Measurements from ENCODE around the gene RNF25. TPM values are rescaled to one million over a fixed set of nuclear protein-coding genes. Genes with fewer than 3 reads are reported as not detected.
A peak's percentile ranks its signal among the peaks of the same experiment; 100 is the strongest.

The RNF25 gene
- total RNA-seq, 1 experiment from 2014 or later = 45.5 TPM

DNA sequence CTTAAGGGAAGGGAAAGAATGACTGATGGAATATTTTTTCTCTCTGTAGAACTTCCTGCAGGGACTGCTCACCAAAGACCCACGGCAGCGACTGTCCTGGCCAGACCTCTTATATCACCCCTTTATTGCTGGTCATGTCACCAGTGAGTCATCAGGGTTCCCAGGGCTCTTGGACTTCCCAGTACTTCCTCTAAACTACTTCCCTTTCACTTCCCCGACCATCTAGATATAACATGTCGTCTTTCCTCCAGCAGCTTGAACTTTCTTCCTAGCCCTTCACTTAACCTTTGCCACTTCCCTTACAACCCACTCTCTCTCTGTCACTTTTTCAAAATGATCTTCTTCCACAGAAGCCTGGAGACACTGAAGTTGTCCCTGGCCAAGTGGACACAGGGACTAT, 7.3 kb upstream of the RNF25 start:
- DNase-seq (ENCODE audit: low read depth) = peak; percentile 11

GRCh38 chr2:218671097-218671653, 627 bp downstream of the RNF25 start:
- DNase-seq (ENCODE audit: low read depth) = peak; percentile 50

GRCh38 chr2:218664653-218665052, 7.1 kb downstream of the RNF25 start:
- DNase-seq (ENCODE audit: low read depth) = no peak

DNA sequence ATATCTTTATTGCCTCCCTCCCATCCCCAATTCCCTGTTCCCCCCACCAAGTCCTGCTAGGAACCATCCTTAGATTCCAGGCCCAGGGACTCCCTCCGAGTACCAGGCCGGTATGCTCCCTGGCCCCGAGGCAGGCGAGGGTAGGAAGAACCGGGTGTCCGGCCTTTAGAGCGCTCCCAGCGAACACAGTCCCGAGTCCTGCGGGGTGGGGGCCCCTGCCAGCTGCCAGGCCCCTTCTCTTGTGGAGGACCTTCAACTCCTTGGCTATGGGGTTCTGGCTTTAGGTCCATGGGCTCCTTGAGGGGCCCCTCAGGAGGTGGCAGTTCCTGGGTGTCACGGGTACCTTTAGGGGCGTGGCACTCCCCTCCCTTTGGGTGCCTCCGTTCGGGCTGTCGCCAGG, 7.9 kb downstream of the RNF25 start:
- DNase-seq (ENCODE audit: low read depth) = no peak

GRCh38 chr2:218662827-218663226, 9.0 kb downstream of the RNF25 start:
- DNase-seq (ENCODE audit: low read depth) = no peak

- DNase-seq (ENCODE audit: low read depth) = no peak
Measured at GRCh38 chr2:218662377-218662776, 9.4 kb downstream of the RNF25 start.

DNA sequence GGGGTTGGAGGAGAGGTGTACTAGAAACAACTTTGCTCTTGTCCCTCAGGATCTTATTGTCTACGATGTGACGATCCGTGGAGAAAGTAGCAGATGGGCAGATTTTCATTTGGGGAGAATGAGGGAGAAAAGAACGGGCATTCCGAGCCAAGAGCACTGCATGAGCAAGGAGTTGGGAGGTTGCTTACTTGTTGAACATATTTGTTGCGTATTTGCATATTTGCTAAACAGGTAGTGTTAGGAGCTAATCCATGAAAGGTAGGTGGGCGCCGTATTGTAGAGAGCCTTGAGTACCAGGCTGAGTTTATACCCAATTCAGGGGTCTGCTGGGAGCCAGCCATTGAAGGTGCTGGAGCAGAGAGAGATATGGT, 11.8 kb downstream of the RNF25 start:
- no peak for DNase-seq (ENCODE audit: low read depth)

DNA sequence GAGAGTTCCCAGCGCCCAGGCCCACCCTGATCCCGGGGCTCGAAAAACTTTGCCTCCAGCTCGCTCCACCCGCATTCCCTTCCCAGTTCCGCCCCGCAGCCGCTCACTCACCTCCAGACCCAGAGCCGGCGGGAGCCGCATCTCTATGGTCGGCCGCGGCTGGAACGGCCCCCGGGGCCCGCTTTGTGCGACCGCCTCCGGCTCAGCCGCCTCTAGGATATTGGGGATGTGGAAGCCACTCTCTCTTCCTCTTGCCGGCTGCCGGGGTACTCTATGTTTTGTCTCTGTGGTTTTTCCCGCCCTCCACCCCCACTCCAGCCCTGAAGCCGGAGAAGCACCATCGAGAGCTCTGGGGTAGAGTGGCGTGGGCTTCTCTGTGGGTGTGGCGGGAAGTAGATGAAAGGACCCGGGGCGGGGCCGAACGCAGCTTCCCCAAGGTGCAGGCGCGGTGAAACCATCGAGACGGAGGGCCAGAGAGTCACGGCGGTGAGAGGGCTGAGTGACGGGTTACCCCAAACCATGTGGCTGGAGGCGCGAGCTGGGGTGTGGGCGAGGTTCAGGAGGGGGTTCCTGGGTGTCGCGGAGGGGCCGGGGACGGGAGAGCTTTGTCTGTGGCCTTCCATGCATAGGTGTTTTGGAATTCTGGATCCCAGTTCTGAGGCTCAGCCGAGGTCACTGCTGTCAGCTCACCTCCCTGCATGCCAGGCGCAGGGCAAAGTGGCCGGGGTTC, 12.4 kb downstream of the RNF25 start, which contains the start of the genes BCS1L and ZNF142:
TSS of gene BCS1L (plus strand) at position 426 of the 730 bp plus-strand sequence. CDS start 1,305 bp downstream, outside the sequence.
TSS of gene ZNF142 (minus strand) at position 366 of the 730 bp plus-strand sequence. CDS start 3,194 bp downstream, outside the sequence.
- peak; percentile 92 for DNase-seq (ENCODE audit: low read depth)

GRCh38 chr2:218658671-218659257, 13.0 kb downstream of the RNF25 start:
- DNase-seq (ENCODE audit: low read depth) = peak; percentile 51

DNA sequence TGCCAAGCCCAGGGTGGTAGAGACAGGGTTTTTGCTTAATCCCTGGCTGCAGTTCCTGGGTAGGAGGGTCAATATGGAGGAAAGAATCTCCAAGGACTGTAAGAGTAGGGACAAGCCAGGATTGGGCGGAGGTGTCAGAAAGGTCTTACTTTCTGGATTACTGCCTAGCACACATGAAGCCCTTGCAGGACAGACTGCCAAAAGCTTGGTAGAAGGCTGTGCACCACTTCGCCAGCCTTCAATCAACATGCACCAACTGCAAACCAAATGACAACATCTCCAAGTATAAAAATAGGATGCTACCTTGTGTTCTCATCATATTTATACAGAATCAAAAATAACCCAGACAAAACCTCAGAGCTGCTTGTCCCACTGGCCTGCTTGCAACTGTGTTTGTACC, 16.1 kb downstream of the RNF25 start:
- DNase-seq (ENCODE audit: low read depth) = no peak

- DNase-seq (ENCODE audit: low read depth) = no peak
Measured at GRCh38 chr2:218648787-218649100, 23.1 kb downstream of the RNF25 start.

DNA sequence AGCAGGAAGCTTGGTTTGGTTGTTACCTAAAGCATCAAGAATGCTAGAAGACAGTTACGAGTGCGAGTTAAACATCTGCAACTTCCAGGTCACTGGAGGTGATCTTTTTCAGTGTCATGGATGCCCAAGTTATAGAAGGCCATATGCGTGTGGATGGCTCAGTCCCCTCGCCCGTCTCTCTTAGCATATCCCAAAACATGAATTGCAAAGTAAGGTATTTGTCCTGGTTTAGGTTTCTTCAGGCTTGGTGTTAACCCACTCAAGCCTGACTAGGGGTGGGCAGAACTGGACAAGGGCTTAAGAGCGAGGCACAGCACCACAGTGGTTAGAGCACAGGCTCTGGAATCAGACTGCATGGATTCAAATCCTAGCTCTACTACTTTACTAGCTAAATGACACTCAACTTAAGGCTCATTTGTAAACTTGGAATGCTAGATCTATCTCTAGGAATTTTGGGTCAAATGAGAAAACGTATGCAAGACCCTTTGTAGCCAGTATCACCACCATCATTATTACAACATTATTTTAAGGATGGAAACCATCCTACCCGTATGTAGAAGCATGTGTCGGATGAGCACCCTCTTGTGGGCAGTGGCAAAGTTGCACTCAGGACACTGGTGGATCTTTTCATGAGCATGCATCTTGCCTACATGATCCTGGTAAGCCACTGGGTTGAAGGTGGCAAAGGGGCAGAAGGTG, 23.6 kb downstream of the RNF25 start:
- peak; percentile 65 for DNase-seq (ENCODE audit: low read depth)

- no peak for DNase-seq (ENCODE audit: low read depth)
Measured at GRCh38 chr2:218645126-218645525, 26.7 kb downstream of the RNF25 start.

- DNase-seq (ENCODE audit: low read depth) = no peak
Measured at GRCh38 chr2:218644721-218645120, 27.1 kb downstream of the RNF25 start.

GRCh38 chr2:218643751-218644310, 28.0 kb downstream of the RNF25 start:
- no peak for DNase-seq (ENCODE audit: low read depth)

DNA sequence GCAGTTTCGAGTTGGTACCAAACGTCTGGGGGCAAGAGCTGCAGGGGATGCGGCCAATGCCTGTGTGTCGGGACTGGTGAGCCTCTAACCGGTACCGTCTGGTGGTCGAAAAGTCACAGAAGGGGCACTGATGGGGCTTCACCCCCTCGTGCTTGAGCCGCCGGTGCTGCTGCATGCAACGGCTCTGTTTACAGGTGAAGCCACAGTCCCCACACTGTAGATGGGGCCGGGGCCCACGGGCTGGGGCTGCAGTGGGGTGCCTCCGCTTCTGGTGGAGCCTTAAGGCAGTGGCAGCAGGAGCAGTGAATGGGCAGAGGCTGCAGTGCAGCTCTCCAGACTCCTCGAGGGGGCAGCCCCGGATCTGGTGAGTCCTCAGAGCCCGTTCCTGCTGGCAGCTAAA, 29.0 kb downstream of the RNF25 start:
- DNase-seq (ENCODE audit: low read depth) = no peak

- no peak for DNase-seq (ENCODE audit: low read depth)
Measured at GRCh38 chr2:218642121-218642656, 29.6 kb downstream of the RNF25 start.

GRCh38 chr2:218638372-218638771, 33.4 kb downstream of the RNF25 start:
- DNase-seq (ENCODE audit: low read depth) = no peak

- DNase-seq (ENCODE audit: low read depth) = no peak
Measured at GRCh38 chr2:218635719-218636118, 36.1 kb downstream of the RNF25 start.

- no peak for DNase-seq (ENCODE audit: low read depth)
Measured at GRCh38 chr2:218631837-218632236, 40.0 kb downstream of the RNF25 start.

DNA sequence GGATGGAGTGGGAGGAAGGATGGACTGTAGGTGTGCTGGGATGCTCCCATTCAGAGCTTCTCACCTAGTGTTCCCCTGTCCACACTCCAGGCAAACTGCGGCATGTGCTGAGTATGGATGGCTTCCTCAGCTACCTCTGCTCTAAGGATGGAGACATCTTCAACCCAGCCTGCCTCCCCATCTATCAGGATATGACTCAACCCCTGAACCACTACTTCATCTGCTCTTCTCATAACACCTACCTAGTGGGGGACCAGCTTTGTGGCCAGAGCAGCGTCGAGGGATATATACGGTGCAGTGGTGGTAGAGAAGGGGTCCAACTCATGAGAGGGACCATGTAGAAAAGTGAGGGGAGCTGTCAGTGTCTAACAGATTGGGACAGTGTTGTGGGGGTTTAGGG, 43.9 kb downstream of the RNF25 start:
- DNase-seq (ENCODE audit: low read depth) = no peak

DNA sequence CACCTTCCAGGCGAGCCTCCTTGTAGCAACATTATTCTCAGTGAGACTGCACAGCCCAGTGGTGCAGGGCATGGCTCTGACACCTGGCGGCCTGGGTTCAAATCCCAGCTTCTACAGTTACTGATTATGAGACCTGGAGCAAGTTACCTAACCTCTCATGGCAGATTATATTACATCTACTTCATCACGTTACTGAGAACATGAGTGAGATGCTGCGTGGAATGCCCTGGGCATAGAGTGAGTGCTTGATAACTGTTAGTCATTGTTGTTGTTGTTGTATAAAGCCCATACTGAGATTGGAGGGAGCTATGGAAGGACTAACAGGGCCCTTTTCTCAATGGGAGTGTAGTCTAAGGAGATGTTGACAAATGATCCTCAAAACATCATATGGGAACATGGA, 45.4 kb downstream of the RNF25 start:
- no peak for DNase-seq (ENCODE audit: low read depth)
